GM18508 (cell line): Measurements from ENCODE around the gene PPM1L.

Experiments used
- ATAC-seq: cut with Tn5 transposase; IDR thresholded peaks from one replicate; pipeline ENCODE4 v1.9.1; 2021; ENCODE audit warnings: moderate number of reproducible peaks; ENCODE audit not compliant: insufficient read depth, unreplicated experiment

The PPM1L gene

DNA sequence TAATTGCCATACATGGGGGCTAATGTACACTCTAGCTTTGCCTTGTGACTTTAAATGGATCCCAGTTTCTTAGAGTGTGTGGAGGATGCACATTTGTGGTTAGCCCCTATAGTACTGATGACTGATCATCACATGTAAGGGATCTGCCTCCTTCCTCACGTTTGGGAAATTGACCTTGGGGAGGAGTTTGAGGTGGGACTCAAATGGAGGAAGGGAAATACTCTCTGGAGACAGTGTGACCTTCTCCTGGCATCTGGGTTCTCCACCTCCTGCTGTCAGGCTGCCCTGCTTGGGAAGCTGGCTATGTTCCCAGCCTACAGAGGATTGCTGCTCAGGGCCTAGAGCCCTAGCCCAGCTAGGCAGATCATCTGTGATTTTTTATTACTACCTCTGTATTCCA, 48.7 kb downstream of the PPM1L start:
- no peak for ATAC-seq

- ATAC-seq, result no peak
Observed at GRCh38 chr3:160806094-160806493, 50.1 kb downstream of the PPM1L start.

DNA sequence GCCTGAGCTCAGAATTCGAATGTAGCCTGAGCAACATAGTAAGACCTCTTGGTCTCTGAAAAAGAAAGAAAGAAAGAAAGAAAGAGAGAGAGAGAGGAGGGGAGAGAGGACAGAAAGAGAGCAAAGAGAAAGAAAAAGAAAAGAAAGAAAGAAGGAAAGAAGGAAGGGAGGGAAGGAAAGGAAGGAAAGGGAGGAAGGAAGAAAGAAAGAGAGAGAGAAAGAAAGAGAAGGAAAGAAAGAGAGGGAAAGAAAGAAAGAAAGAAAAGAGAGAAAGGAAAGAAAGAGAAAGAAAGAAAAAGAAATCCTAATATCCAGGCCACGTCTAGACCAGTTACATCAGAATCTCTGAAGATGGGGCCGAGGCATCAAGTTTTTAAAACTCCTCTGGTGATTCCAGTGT, 50.7 kb downstream of the PPM1L start:
- ATAC-seq, result no peak

DNA sequence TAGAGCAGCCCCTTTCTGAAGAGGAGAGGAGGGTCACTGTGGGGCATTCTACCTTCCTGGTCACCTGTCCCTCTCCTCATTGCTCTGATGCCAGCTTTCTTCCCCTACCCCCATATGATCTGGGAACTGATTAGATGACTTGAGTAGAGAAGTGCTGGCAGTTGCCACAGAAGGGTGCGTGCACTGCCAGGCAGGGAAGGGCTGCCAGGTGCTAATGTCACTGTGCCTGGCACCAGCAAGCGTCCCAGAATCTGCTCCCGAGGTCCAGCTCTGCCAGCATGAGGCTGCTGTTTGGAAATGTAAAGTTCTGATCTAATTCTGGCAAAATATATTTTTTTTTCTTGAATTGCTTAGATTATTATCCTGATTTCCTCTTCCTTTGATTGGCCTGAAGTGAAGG, 52.8 kb downstream of the PPM1L start:
- ATAC-seq, result no peak

- ATAC-seq, result no peak
Observed at GRCh38 chr3:160809453-160809852, 53.4 kb downstream of the PPM1L start.

- no peak for ATAC-seq
Observed at GRCh38 chr3:160810362-160811236, 54.6 kb downstream of the PPM1L start.

DNA sequence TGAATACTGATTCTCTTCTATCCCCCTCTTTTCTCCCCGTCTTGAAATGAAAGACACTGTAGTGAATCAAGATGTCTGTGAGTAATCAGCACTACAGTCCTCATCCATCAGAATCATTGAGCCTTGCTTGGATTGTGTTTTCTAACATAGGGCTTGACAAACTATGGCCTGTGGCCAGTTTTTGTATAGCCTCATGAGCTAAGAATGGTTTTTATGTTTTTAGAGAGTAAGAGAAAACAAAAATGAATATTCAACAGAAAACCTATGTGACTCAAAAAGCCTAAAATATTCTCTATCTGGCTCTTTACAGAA, 55.2 kb downstream of the PPM1L start:
- ATAC-seq, result no peak

DNA sequence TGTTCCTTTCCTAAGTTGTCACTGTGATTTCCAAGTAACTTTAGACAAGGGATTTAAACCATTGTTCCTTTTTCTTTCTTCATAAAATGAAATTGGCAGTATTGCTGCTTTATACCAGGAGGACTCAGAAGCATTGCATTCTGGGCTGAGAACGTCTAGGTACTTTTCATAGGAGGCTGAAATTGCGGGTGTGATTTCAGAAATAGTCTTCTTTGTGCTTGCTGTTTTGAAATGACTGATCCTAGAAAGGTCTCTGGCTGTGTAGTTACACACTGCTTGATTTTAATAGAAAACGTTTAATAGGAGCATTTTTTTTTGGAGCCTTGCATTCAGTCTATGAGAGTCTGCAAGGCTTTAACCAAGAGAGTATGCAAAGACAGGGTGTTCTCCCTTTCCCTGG, 56.3 kb downstream of the PPM1L start:
- ATAC-seq, result no peak

DNA sequence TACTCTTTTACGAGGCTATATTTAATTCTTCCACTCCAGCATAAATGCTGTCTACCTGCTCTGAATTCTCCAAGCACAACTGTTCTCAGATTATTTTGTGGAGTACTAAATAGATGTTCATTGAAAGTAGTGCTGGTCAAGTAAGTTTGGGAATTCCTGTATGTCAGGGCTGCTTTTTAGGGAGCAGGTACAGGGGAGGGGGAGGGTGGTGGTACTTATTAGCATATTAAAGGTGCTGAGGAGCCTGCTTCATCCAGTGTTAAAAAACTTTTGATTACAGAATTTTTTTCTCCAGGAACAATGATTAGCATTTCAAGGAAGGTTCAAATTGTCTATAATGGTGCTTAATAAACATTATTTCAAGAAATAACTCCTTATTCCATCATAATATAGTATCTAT, 59.2 kb downstream of the PPM1L start:
- no peak for ATAC-seq

DNA sequence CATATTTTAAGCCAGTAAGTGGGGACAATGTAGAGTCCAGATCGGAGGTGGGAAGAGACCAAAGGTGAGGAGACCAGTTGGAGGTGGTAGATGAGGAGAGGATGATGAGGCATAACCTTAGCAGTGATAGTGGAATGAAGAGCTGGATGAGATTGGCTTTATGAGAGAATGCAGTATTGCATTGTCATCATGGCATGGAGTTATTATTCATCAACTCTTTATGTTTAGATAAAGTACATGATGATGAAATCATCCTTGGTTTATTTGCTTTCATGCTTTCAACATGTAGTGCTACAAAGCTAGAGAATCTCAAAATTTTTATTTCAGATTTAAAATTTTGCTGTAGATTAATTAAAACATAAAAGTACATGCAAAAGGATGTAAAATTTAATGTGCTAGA, 64.0 kb downstream of the PPM1L start:
- no peak for ATAC-seq

- no peak for ATAC-seq
Observed at GRCh38 chr3:160820430-160820829, 64.4 kb downstream of the PPM1L start.

DNA sequence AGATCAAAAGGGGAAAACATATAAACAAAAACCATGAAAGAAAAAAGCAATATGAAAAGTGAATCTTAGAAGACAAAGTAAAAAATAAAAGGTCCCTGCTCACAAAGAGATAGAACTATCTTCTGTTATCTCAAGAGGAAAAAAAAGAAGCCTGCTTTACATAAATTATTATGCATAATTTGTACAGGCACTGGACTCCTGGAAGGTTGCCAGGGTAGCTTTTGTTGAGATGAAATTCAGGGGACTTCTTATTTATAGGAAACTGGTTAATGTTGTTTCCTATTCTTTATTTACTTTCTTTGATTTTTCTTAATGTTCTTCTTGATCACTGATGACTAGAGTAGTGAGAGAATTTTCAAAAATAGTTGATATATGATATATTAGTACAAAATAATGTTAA, 66.9 kb downstream of the PPM1L start:
- ATAC-seq, result no peak

- ATAC-seq, result no peak
Observed at GRCh38 chr3:160825311-160825800, 69.3 kb downstream of the PPM1L start.

DNA sequence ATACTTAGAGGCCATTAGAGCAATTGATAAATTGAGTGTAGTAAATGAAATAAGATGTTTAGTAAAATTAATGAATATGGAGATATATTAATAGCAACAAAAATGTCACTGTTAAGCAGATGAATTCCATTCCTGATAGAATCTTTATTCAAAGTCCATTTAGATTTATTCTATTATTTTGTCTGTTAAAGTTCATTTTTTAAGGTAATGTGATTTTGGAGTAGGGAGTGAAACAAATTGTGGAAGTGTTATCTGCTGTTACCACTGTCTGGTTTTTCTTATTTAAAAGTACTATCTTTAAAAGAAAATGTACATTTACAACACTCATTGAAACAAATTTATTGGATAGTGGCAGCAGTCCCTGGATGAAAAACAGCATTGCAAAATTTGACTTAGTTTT, 70.4 kb downstream of the PPM1L start:
- no peak for ATAC-seq

- no peak for ATAC-seq
Observed at GRCh38 chr3:160826991-160827390, 71.0 kb downstream of the PPM1L start.

DNA sequence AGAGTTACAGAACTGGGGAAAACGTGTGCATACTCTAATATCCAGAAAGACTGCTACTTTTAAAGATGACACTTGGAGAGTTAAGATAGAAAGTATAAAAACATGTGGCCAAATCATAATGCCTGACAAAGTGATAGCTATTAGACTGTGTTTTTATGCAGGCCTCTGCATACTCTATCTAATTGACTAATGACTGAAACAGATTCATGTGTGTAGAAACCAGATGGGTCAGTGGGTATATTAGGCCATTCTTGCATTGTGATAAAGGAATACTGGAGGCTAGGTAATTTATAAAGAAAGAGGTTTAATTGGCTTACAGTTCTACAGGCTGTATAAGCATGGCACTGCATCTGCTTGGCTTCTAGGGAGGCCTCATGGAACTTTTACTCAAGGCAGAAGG, 71.5 kb downstream of the PPM1L start:
- ATAC-seq, result no peak

DNA sequence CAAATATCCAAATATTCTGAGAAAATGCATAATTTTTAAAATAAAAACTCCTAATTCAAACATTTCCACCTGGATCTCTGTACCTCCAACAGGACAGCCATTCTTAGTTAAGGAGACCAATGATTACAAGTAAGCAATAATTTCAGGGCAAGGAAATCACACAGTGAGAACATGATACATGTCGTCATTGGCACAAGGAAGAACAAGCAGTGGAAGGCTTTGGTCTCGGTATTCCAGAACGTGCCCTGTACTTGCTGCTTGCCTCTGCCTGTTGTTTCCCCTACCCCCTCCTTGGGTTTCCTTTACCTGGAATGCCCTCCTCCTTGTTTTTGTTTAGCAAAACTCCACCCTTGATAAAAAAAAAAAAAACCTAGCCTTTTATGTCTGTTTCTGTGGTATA, 72.8 kb downstream of the PPM1L start:
- no peak for ATAC-seq

- no peak for ATAC-seq
Observed at GRCh38 chr3:160829486-160830009, 73.5 kb downstream of the PPM1L start.

- ATAC-seq, result no peak
Observed at GRCh38 chr3:160830796-160831195, 74.8 kb downstream of the PPM1L start.

DNA sequence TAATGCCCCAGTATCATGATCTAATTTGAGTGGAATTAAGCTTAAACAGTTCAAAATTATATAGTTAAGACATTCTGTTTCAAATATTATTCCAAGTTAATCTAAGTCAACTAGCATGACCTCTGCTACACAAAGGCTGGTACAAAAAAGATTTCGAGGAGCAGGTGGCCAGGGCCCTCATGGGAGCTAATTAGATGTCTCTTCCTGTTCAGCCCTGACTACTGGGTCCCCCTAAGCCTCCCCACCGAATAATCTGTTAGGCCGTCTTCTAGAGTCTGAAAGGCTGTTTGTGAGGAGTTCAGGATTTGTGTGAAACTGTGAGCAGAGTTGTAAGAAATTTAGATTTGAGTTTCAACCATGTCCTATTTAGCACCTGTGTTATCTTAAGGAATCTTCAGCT, 75.4 kb downstream of the PPM1L start:
- ATAC-seq, result no peak

GRCh38 chr3:160837394-160837980, 81.5 kb downstream of the PPM1L start:
- no peak for ATAC-seq

DNA sequence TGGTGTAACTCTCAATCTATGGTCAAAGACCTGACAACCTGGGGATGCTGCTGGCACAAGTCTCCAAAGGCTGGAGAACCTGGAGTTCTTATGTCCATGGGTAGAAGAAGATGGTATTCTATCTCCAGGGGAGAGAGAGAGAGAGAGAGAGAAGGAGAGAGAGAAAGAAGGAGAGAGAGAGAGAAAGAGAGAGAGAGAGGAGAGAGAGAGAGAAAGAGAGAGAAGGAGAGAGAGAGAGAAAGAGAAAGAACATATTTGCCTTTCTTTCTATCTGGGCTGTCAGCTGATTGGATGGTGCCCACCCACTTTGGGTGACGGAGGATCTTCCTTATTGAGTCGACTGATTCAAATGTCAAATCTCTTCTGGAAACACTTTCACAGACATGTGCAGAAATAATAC, 84.6 kb downstream of the PPM1L start:
- no peak for ATAC-seq
